Prostate gland (tissue), 2 donors: ENCODE measurements around the gene CNOT6L. TPM values are rescaled to one million over a fixed set of nuclear protein-coding genes. Genes with fewer than 3 reads are reported as not detected.

ENCODE experiments used
- DNase-seq: peaks from one replicate; pipeline ENCODE4 v3.0.0-alpha.2; 2019; ENCODE audit warnings: low spot score
- H3K27ac ChIP-seq, 2 donors: fragments of 200-600 bp; sonication (generic); 2 replicates each; pipeline ENCODE4 v1.5.1; 2017 to 2019
- H3K27me3 ChIP-seq: fragments of 200-600 bp; sonication (generic); replicated peaks from 2 replicates; pipeline ENCODE4 v1.5.1; 2019; ENCODE audit not compliant: insufficient read depth
- H3K36me3 ChIP-seq, 2 donors: fragments of 200-600 bp; sonication (generic); 1 replicate in 1 of 2; 2 replicates in 1 of 2; pipeline versions ENCODE4 v1.5.1 to v1.8.1; 2017 to 2019
- H3K4me1 ChIP-seq: fragments of 200-600 bp; sonication (generic); replicated peaks from 2 replicates; pipeline ENCODE4 v1.5.1; 2019
- H3K4me3 ChIP-seq, 2 donors: fragments of 200-600 bp; sonication (generic); 2 replicates each; pipeline ENCODE4 v1.5.1; 2017 to 2019
- H3K9me3 ChIP-seq: fragments of 200-600 bp; sonication (generic); 2 replicates; pipeline ENCODE4 v1.5.1; 2017
- CTCF ChIP-seq, 4 experiments: fragments of 200-600 bp in 2 of 4; fragments of 450-650 bp in 2 of 4; sonication (generic) in 2 of 4; IDR thresholded peaks; 1 replicate in 3 of 4; 2 replicates in 1 of 4; pipeline ENCODE4 v1.5.1; 2016 to 2019; ENCODE audit warnings: antibody characterized with exemption in 4 of 4, mild to moderate bottlenecking in 2 of 4, moderate library complexity in 2 of 4
- POLR2A ChIP-seq: fragments of 450-650 bp; IDR thresholded peaks from one replicate; pipeline ENCODE4 v1.6.1; 2016; ENCODE audit warnings: antibody characterized with exemption, mild to moderate bottlenecking
- POLR2AphosphoS5 ChIP-seq: sonication (generic); formaldehyde crosslinking; IDR thresholded peaks from one replicate; pipeline ENCODE4 v1.6.1; 2017; ENCODE audit warnings: antibody characterized with exemption
- WGBS: methylation state at CpG from one replicate; pipeline ENCODE4 v1.1.5; 2018; 5-methylcytosine and 5-hydroxymethylcytosine counted together
- intact Hi-C: fragments of 100-400 bp; cut with DNase I; formaldehyde crosslinking; loops from one replicate; pipeline ENCODE4 v1.14.2; 2022
- total RNA-seq, 2 donors: library from RNA; depleted of rRNA; stranded (reverse); fragments of >200 nt; gene quantifications; one replicate each; pipeline ENCODE4 v1.1.0, GENCODE V29; 2016

Gene CNOT6L
- total RNA-seq, 2 donors from 2014 or later, result 27.7 to 36.6 TPM

GRCh38 chr4:77843628-77844027 is 24.5 kb upstream of the CNOT6L start:
- no peaks in the 10 kb centered on the region for H3K9me3 ChIP-seq
- 45% methylated on average over 1 of the region's 1 CpG for WGBS
- H3K27me3 ChIP-seq, result no peaks in the 10 kb centered on the region
- no peaks in the 10 kb centered on the region for H3K4me1 ChIP-seq
- H3K36me3 ChIP-seq, result no peaks in the 10 kb centered on the region
- no peak for DNase-seq
- no peak overlapping the region for H3K27ac ChIP-seq
- TF ChIP-seq POLR2AphosphoS5 (no peak), CTCF (IDR thresholded peaks at IDR 0.05) (no peak), POLR2A (no peak)
- intact Hi-C loops, result no loop called here
- no peak overlapping the region for H3K4me3 ChIP-seq

GRCh38 chr4:77834403-77834802 is 15.2 kb upstream of the CNOT6L start:
- no peaks in the 10 kb centered on the region for H3K4me1 ChIP-seq
- WGBS, result 60% methylated on average over 4 of the region's 4 CpGs
- H3K4me3 ChIP-seq, result no peak overlapping the region
- no peak overlapping the region for H3K27ac ChIP-seq
- no peaks in the 10 kb centered on the region for H3K9me3 ChIP-seq
- no peak for DNase-seq
- no peaks in the 10 kb centered on the region for H3K36me3 ChIP-seq
- intact Hi-C loops, result no loop called here
- no peak for TF ChIP-seq POLR2A
- no peaks in the 10 kb centered on the region for H3K27me3 ChIP-seq

GRCh38 chr4:77833126-77833724 is 14.1 kb upstream of the CNOT6L start:
- DNase-seq, result no peak
- no peak for TF ChIP-seq POLR2AphosphoS5
- no peak for TF ChIP-seq POLR2A
- TF ChIP-seq CTCF (IDR thresholded peaks at IDR 0.05), result no peak
- H3K27me3 ChIP-seq, result no peaks in the 10 kb centered on the region
- H3K36me3 ChIP-seq, result no peaks in the 10 kb centered on the region
- no peaks in the 10 kb centered on the region for H3K9me3 ChIP-seq
- H3K4me1 ChIP-seq, result no peaks in the 10 kb centered on the region
- no peak overlapping the region for H3K27ac ChIP-seq
- WGBS, result 18% methylated on average over 2 of the region's 2 CpGs
- intact Hi-C loops, result no loop called here
- no peak overlapping the region for H3K4me3 ChIP-seq

- no peaks in the 10 kb centered on the region for H3K27me3 ChIP-seq
- no peak overlapping the region for H3K27ac ChIP-seq
- TF ChIP-seq POLR2A (no peak), CTCF (IDR thresholded peaks at IDR 0.05) (no peak), POLR2AphosphoS5 (no peak)
- H3K4me1 ChIP-seq, result no peaks in the 10 kb centered on the region
- no peaks in the 10 kb centered on the region for H3K36me3 ChIP-seq
- no peaks in the 10 kb centered on the region for H3K9me3 ChIP-seq
- intact Hi-C loops, result no loop called here
- DNase-seq, result no peak
- H3K4me3 ChIP-seq, result no peak overlapping the region
Measured at GRCh38 chr4:77827343-77827742, 8.2 kb upstream of the CNOT6L start.

GRCh38 chr4:77826275-77826674 is 7.1 kb upstream of the CNOT6L start:
- no peak for TF ChIP-seq POLR2AphosphoS5
- TF ChIP-seq CTCF (IDR thresholded peaks at IDR 0.05), result no peak
- no peak for TF ChIP-seq POLR2A
- H3K9me3 ChIP-seq, result no peaks in the 10 kb centered on the region
- no peaks in the 10 kb centered on the region for H3K27me3 ChIP-seq
- DNase-seq, result no peak
- H3K4me3 ChIP-seq, result no peak overlapping the region
- H3K27ac ChIP-seq, result no peak overlapping the region
- no peaks in the 10 kb centered on the region for H3K36me3 ChIP-seq
- intact Hi-C loops, result no loop called here
- WGBS, result 81% methylated on average over 6 of the region's 6 CpGs
- no peaks in the 10 kb centered on the region for H3K4me1 ChIP-seq
